ENCODE measurements around the gene PMEL. TPM values are rescaled to one million over a fixed set of nuclear protein-coding genes. Genes with fewer than 3 reads are reported as not detected.
"Not testable (repeated sequence)": the region's sequence is repeated elsewhere in the genome, so short reads cannot be mapped to it uniquely, and the experiment has no call there.

Gene PMEL
- total RNA-seq, 6 experiments from 2014 or later: 0.47 to 1.3 (median 0.59) TPM

DNA sequence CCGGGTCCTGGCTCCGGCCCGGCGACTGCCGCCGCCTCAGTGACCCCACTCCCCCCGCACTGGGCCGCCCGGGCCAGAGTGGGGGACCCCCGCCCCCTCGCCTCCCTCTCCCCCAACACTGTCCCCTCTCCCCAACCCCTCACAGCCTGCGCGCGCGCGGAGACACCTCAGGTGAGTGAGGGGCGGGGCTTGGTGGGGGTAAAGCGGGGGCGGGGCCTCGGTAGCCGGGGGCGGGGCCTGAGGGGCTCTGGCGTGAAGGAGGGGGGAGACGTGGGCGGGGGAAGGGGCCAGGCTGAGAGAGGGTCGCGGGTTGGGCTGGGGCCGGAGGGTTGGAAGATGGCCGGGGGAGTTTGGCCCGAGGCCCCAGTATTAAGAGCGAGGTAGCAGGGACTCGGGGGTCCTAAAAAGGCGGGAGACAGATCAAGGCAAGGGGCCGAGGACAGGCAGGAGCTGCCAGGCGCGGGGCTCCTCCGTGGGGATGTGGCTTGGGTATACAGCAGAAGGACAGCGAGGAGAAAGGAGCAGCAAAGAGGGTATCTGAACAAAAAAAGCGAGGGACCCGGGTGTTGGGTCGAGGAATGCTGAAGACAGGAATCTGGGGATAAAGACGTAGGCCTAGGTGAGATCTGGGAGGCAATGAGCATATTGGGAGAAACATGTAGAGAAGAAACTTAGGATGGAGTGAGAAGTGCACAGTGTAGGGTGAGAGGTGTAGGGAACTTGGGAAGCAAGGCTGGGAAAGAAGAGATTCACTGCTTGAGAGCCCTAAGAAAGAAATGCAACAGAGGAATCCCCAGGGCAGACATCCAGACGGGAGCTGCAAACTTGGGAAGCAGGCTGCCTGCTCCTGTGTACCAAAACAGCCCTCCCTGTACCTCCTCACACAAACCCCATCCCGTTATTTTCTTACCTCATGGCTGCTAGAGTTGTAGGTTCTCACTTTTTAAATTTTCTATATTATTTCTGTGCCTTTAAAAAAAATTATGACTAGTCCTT lies 42.0 kb upstream of the PMEL start:
- Mint-ChIP-seq H3K4me1 (ENCODE audit: low read depth) (peaks cover 19% of the 10 kb centered on the region), H3K36me3 (ENCODE audit: low read depth) (peaks cover 12% of the 10 kb centered on the region), H3K27me3 (ENCODE audit: insufficient read depth) (peaks cover 1% of the 10 kb centered on the region; the same call in 1 of the 2 replicates), H3K9me3 (no peaks in the 10 kb centered on the region), H3K4me3 (peak overlapping the region; percentile 88), H3K27ac (peak overlapping the region; percentile 81)
- DNase-seq: no peak
- TF ChIP-seq, protein P1, sequence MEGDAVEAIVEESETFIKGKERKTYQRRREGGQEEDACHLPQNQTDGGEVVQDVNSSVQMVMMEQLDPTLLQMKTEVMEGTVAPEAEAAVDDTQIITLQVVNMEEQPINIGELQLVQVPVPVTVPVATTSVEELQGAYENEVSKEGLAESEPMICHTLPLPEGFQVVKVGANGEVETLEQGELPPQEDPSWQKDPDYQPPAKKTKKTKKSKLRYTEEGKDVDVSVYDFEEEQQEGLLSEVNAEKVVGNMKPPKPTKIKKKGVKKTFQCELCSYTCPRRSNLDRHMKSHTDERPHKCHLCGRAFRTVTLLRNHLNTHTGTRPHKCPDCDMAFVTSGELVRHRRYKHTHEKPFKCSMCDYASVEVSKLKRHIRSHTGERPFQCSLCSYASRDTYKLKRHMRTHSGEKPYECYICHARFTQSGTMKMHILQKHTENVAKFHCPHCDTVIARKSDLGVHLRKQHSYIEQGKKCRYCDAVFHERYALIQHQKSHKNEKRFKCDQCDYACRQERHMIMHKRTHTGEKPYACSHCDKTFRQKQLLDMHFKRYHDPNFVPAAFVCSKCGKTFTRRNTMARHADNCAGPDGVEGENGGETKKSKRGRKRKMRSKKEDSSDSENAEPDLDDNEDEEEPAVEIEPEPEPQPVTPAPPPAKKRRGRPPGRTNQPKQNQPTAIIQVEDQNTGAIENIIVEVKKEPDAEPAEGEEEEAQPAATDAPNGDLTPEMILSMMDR (IDR thresholded peaks at IDR 0.05): no peak; the same call in 1 of the 2 replicates

DNA sequence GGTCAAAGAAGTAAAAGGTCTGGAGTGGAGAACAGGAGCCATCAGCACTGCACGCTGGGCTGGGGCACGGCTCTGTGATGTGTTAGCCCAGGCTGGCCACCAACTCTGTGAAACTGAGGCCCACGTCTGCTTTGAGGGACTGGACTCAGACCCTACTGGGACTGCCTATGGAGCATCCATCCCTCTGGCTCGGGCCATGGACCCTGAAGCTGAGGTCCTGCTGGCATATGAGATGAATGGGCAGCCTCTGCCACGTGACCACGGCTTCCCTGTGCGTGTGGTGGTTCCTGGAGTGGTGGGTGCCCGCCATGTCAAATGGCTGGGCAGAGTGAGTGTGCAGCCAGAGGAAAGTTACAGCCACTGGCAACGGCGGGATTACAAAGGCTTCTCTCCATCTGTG lies 38.4 kb upstream of the PMEL start:
- DNase-seq: no peak
- Mint-ChIP-seq H3K4me3 (no peak overlapping the region), H3K9me3 (no peaks in the 10 kb centered on the region), H3K27me3 (ENCODE audit: insufficient read depth) (peaks cover 1% of the 10 kb centered on the region; the same call in 1 of the 2 replicates), H3K4me1 (ENCODE audit: low read depth) (peaks cover 18% of the 10 kb centered on the region), H3K27ac (no peak overlapping the region), H3K36me3 (ENCODE audit: low read depth) (peaks cover 12% of the 10 kb centered on the region)
- TF ChIP-seq, protein P1 (IDR thresholded peaks at IDR 0.05): no peak

DNA sequence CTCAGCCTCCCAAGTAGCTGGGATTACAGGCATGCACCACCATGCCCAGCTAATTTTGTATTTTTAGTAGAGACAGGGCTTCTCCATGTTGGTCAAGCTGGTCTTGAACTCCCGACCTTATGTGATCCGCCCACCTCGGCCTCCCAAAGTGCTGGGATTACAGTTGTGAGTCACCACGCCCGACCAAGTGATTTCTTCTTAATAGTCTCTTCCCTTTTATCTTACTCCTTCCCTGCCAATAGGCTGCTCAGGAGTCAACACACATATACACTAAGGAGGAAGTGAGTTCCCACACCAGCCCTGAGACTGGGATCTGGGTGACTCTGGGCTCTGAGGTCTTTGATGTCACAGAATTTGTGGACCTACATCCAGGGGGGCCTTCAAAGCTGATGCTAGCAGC lies 37.5 kb upstream of the PMEL start:
- peaks cover 12% of the 10 kb centered on the region for H3K36me3 Mint-ChIP-seq (ENCODE audit: low read depth)
- not testable (repeated sequence) for H3K4me3 Mint-ChIP-seq; H3K27ac Mint-ChIP-seq; DNase-seq; H3K27me3 Mint-ChIP-seq (ENCODE audit: insufficient read depth); H3K9me3 Mint-ChIP-seq
- peaks cover 12% of the 10 kb centered on the region for H3K4me1 Mint-ChIP-seq (ENCODE audit: low read depth)

DNA sequence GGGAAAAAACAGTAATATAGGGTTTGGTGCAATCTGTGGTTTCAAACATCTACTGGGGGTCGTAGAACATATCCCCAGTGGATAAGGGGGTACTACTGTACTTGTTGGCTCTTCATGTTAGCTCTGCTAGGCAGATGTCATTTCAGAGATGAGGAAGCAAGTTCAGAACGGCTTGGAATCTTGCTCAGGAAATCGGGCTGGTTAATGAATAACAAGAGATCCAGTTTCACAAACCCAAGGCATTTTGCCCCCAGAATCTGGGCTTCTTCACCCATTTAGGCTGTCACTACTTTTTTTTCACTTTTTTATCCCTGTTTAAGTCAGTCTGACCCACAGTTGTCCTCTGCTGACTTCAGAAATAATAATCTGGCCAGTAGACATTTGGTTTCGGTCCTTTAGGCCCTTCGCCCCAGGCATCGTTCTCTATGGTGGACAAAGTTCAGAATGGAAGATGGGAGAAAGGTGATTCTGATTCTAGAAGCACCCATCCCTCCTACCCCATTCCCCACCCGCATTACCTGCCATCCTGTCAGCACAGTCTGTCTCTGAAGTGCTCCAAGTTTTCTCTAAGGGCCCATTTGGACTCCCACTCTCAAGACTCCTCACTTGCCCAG lies 35.8 kb upstream of the PMEL start:
- no peaks in the 10 kb centered on the region for H3K9me3 Mint-ChIP-seq
- H3K4me1 Mint-ChIP-seq (ENCODE audit: low read depth): peaks cover 9% of the 10 kb centered on the region
- H3K36me3 Mint-ChIP-seq (ENCODE audit: low read depth): peaks cover 12% of the 10 kb centered on the region
- no peak overlapping the region for H3K27ac Mint-ChIP-seq
- TF ChIP-seq, protein P1 (IDR thresholded peaks at IDR 0.05): no peak
- H3K27me3 Mint-ChIP-seq (ENCODE audit: insufficient read depth): no peaks in the 10 kb centered on the region
- no peak overlapping the region for H3K4me3 Mint-ChIP-seq
- DNase-seq: no peak

DNA sequence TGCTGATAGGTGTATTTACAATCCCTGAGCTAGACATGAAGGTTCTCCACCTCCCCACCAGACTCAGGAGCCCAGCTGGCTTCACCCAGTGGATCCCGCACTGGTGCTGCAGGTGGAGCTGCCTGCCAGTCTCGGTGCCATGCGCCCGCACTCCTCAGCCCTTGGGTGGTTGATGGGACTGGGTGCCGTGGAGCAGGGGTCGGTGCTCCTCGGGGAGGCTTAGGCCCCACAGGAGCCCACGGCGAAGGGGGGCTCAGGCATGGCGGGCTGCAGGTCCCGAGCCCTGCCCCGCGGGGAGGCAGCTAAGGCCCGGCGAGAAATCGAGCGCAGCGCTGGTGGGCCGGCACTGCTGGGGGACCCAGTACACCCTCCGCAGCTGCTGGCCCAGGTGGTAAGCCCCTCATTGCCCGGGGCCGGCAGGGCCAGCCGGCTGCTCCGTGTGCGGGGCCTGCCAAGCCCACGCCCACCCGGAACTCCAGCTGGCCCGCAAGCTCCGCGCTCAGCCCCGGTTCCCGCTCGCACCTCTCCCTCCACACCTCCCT lies 34.2 kb upstream of the PMEL start:
- peaks cover 12% of the 10 kb centered on the region for H3K36me3 Mint-ChIP-seq (ENCODE audit: low read depth)
- H3K9me3 Mint-ChIP-seq: not testable (repeated sequence)

DNA sequence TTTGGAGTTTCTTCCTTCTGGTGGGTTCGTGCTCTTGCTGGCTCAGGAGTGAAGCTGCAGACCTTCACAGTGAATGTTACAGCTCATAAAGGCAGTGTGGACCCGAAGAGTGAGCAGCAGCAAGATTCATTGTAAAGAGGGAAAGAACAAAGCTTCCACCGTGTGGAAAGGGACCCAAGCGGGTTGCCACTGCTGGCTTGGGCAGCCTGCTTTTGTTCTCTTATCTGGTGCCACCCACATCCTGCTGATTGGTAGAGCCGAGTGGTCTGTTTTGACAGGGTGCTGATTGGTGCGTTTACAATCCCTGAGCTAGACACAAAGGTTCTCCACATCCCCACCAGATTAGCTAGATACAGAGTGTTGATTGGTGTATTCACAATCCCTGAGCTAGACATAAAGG lies 33.7 kb upstream of the PMEL start:
- H3K27me3 Mint-ChIP-seq (ENCODE audit: insufficient read depth); DNase-seq; H3K4me3 Mint-ChIP-seq; H3K9me3 Mint-ChIP-seq; H3K27ac Mint-ChIP-seq: not testable (repeated sequence)
- peaks cover 18% of the 10 kb centered on the region for H3K4me1 Mint-ChIP-seq (ENCODE audit: low read depth)
- H3K36me3 Mint-ChIP-seq (ENCODE audit: low read depth): peaks cover 11% of the 10 kb centered on the region

More for the DNA sequence above, 34.2 kb upstream of the PMEL start:
- H3K27me3 Mint-ChIP-seq (ENCODE audit: insufficient read depth); H3K27ac Mint-ChIP-seq; DNase-seq; H3K4me3 Mint-ChIP-seq: not testable (repeated sequence)
- H3K4me1 Mint-ChIP-seq (ENCODE audit: low read depth): peaks cover 18% of the 10 kb centered on the region

DNA sequence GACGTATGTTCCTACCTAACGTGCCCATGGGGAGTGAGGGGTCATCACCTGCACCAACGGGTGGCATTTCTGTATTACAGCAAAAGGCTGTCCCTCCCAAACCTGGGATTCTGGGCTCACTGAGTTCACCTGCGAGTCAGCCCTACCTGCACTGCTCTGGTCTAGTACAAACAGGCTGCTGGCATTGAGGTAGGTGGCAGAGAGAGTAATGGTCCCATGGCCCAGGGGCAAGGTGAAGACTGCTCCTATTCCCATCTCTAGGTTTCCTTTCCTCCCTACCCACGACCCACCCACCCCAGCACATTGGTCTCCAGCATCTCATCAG lies 31.7 kb upstream of the PMEL start:
- TF ChIP-seq, protein P1 (IDR thresholded peaks at IDR 0.05): no peak
- peaks cover 18% of the 10 kb centered on the region for H3K4me1 Mint-ChIP-seq (ENCODE audit: low read depth)
- no peaks in the 10 kb centered on the region for H3K9me3 Mint-ChIP-seq
- DNase-seq: no peak
- H3K36me3 Mint-ChIP-seq (ENCODE audit: low read depth): peaks cover 4% of the 10 kb centered on the region
- H3K27me3 Mint-ChIP-seq (ENCODE audit: insufficient read depth): no peaks in the 10 kb centered on the region
- peak overlapping the region; percentile 77 for H3K27ac Mint-ChIP-seq
- peak overlapping the region; percentile 100 for H3K4me3 Mint-ChIP-seq
